Measurements from ENCODE around the gene ERBB4. TPM values are rescaled to one million over a fixed set of nuclear protein-coding genes. Genes with fewer than 3 reads are reported as not detected.

ERBB4 gene
- total and polyA plus RNA-seq, 10 of the 15 experiments (the other 5 are each of a cell fraction or from before 2014, with no cell fraction given): under 0.01 to 0.23 (median 0.01) TPM; not detected in 4

DNA sequence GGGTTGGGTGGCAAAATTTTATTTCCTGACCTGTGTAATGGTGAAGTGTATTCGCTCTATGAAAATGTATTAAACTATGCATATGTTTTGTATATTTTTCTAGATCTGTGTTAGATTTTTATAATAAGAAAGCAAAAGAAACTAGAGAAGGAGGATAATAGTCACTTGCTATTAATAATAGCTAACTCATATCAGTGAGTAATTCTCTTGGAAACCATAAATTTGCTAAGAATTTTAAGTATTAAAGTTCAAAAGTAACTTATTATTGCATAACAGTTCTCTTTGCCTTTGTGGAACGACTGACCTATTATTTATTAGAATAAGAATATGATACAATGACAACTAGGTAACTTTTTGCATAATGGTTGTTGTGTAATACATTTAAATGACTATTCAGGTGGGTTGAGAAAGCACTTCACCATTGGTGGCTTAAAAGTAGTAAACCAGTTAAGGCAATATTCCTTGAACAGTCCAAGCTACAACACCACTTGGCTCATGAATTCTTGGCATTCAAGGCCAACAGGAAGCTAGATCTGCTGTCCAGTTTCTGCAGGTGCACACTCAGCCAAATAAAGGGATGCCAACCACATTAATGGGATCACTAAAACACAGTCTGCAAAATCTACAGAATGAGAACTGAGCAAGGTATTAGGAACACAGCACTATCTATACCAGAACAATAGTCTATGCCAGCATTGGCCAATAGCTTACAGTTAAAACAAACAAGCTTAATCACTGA lies 1060.9 kb downstream of the ERBB4 start (continued):
- TF ChIP-seq, protein P1, sequence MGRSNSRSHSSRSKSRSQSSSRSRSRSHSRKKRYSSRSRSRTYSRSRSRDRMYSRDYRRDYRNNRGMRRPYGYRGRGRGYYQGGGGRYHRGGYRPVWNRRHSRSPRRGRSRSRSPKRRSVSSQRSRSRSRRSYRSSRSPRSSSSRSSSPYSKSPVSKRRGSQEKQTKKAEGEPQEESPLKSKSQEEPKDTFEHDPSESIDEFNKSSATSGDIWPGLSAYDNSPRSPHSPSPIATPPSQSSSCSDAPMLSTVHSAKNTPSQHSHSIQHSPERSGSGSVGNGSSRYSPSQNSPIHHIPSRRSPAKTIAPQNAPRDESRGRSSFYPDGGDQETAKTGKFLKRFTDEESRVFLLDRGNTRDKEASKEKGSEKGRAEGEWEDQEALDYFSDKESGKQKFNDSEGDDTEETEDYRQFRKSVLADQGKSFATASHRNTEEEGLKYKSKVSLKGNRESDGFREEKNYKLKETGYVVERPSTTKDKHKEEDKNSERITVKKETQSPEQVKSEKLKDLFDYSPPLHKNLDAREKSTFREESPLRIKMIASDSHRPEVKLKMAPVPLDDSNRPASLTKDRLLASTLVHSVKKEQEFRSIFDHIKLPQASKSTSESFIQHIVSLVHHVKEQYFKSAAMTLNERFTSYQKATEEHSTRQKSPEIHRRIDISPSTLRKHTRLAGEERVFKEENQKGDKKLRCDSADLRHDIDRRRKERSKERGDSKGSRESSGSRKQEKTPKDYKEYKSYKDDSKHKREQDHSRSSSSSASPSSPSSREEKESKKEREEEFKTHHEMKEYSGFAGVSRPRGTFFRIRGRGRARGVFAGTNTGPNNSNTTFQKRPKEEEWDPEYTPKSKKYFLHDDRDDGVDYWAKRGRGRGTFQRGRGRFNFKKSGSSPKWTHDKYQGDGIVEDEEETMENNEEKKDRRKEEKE (IDR thresholded peaks at IDR 0.05): no peak

GRCh38 chr2:211473116-211473515 lies 1065.5 kb downstream of the ERBB4 start:
- no peaks in the 10 kb centered on the region for H3K4me1 ChIP-seq (ENCODE audit: control insufficient read depth, insufficient read depth, low read length)
- H3K79me2 ChIP-seq (ENCODE audit: control insufficient read depth, insufficient read depth, low read length): no peaks in the 10 kb centered on the region
- no peaks in the 10 kb centered on the region for H3K36me3 ChIP-seq (ENCODE audit: control insufficient read depth in 2 of 2, insufficient read depth in 2 of 2, low read length in 1 of 2)
- ChIA-PET CTCF (interaction anchor here (1.0 kb wide), 1 partner anchor 18 kb away, joined by 4 read pairs; no protein-coding TSS in a partner anchor), SMC1A (ENCODE audit: uncharacterized antibody, unreplicated experiment) (interaction anchor here (1.3 kb wide), 1 partner anchor 10 kb away, joined by 3 read pairs; no protein-coding TSS in a partner anchor), RAD21 (ENCODE audit: unreplicated experiment) (no interaction called here), POLR2A (no interaction called here)
- no peak overlapping the region for H2AFZ ChIP-seq (ENCODE audit: control insufficient read depth, low read depth, low read length)
- H3K27me3 ChIP-seq (replicated peaks in 1 of 2; ENCODE audit: control insufficient read depth in 2 of 2, insufficient read depth in 2 of 2, low read length in 1 of 2): no peaks in the 10 kb centered on the region
- H3K4me2 ChIP-seq (ENCODE audit: control insufficient read depth, insufficient read depth): no peak overlapping the region
- ATAC-seq (no peak), DNase-seq (ENCODE audit: low read depth, low spot score) (no peak), FAIRE-seq (no peak)
- H4K20me1 ChIP-seq (ENCODE audit: control insufficient read depth, insufficient read depth): no peaks in the 10 kb centered on the region
- intact Hi-C loops (cut with micrococcal nuclease; ENCODE audit: unreplicated experiment) (no loop called here), in situ Hi-C loops (cut with MboI) (no loop called here)
- no TSS peak for BruUV-seq (replicated peaks)
- H3K27ac ChIP-seq (ENCODE audit: control insufficient read depth, insufficient read depth): no peak overlapping the region
- no peak overlapping the region for H3K9ac ChIP-seq (ENCODE audit: control insufficient read depth, insufficient read depth, low read length)
- no peaks in the 10 kb centered on the region for H3K9me3 ChIP-seq (replicated peaks; ENCODE audit: control insufficient read depth, insufficient read depth, low read length)
- H3K4me3 ChIP-seq: no peak overlapping the region
- TF ChIP-seq PAX8 (IDR thresholded peaks at IDR 0.05): no peak
- TF ChIP-seq FOXM1 (IDR thresholded peaks at IDR 0.05; ENCODE audit: low read depth, low read length): no peak
- TF ChIP-seq MYB (IDR thresholded peaks at IDR 0.05; ENCODE audit: borderline replicate concordance, low read depth, low read length): no peak
- no peak for TF ChIP-seq RAD51 (IDR thresholded peaks at IDR 0.05)
- TF ChIP-seq ZNF592 (IDR thresholded peaks at IDR 0.05): no peak
- TF ChIP-seq SREBF1 (IDR thresholded peaks at IDR 0.05; ENCODE audit: low read length): no peak
- no peak for TF ChIP-seq MTA3 (IDR thresholded peaks at IDR 0.05; ENCODE audit: borderline replicate concordance, low read length)
- no peak for TF ChIP-seq HDAC2 (IDR thresholded peaks at IDR 0.05)
- TF ChIP-seq ZNF384 (IDR thresholded peaks at IDR 0.05; ENCODE audit: borderline replicate concordance, low read depth, low read length): no peak
- no peak for TF ChIP-seq ZBED1 (IDR thresholded peaks at IDR 0.05; ENCODE audit: borderline replicate concordance)
- no peak for TF ChIP-seq POLR2AphosphoS2 (IDR thresholded peaks at IDR 0.05; ENCODE audit: low read depth, low read length)
- TF ChIP-seq POLR2A (IDR thresholded peaks at IDR 0.05; ENCODE audit: low read depth, low read length): no peak
- TF ChIP-seq SMAD5 (IDR thresholded peaks at IDR 0.05; ENCODE audit: low read depth): no peak
- no peak for TF ChIP-seq ZBTB33 (IDR thresholded peaks at IDR 0.05)
- TF ChIP-seq NFYA (IDR thresholded peaks at IDR 0.05; ENCODE audit: borderline replicate concordance, low read depth, low read length): no peak
